Calu3 (cell line): ENCODE results near the gene BCO2. TPM values are rescaled to one million over a fixed set of nuclear protein-coding genes. Genes with fewer than 3 reads are reported as not detected.
"Not testable (repeated sequence)": the region's sequence is repeated elsewhere in the genome, so short reads cannot be mapped to it uniquely, and the experiment has no call there.

ENCODE experiments used
- BruUV-seq: library from RNA; stranded (reverse); fragments of 400-500 nt; replicated peaks from 2 replicates; lab custom pipeline; 2021; lab: Mats Ljungman, UMichigan
- CTCF ChIA-PET: fragments of 300-600 bp; sonication (Branson Sonifier 250); formaldehyde crosslinking; loops from one replicate; lab custom pipeline; 2022; ENCODE audit warnings: antibody characterized with exemption; lab: Charles Lee
- DNase-seq: peaks from one replicate; pipeline ENCODE4 v3.0.0; 2022
- H3K27ac Mint-ChIP-seq: one replicate; pipeline ENCODE4 v1.8.0; 2022; ENCODE audit warnings: mixed read lengths; ENCODE audit not compliant: unreplicated experiment
- H3K27me3 Mint-ChIP-seq: one replicate; pipeline ENCODE4 v1.8.0; 2022; ENCODE audit warnings: mixed read lengths; ENCODE audit not compliant: unreplicated experiment
- H3K36me3 Mint-ChIP-seq: one replicate; pipeline ENCODE4 v1.8.0; 2022; ENCODE audit warnings: mild to moderate bottlenecking, moderate library complexity, mixed read lengths; ENCODE audit not compliant: insufficient read depth, unreplicated experiment
- H3K4me1 Mint-ChIP-seq: one replicate; pipeline ENCODE4 v1.8.0; 2022; ENCODE audit warnings: mild to moderate bottlenecking, low read depth, mixed read lengths; ENCODE audit not compliant: unreplicated experiment
- H3K4me3 Mint-ChIP-seq: one replicate; pipeline ENCODE4 v1.8.0; 2022; ENCODE audit warnings: mild to moderate bottlenecking, low read depth, moderate library complexity, mixed read lengths; ENCODE audit not compliant: unreplicated experiment
- H3K9me3 Mint-ChIP-seq: one replicate; pipeline ENCODE4 v1.8.0; 2022; ENCODE audit warnings: low read depth, mixed read lengths; ENCODE audit not compliant: unreplicated experiment
- CTCF ChIP-seq: fragments of 200-600 bp; IDR thresholded peaks from one replicate; pipeline ENCODE4 v1.8.0; 2022; ENCODE audit warnings: antibody characterized with exemption; ENCODE audit not compliant: unreplicated experiment
- intact Hi-C: fragments of 100-400 bp; cut with micrococcal nuclease; formaldehyde crosslinking; loops from one replicate; pipeline ENCODE4 v1.10.0; 2022; ENCODE audit not compliant: unreplicated experiment
- total RNA-seq: library from RNA; stranded (reverse); gene quantifications from 2 replicates; pipeline ENCODE4 v1.2.3, GENCODE V29; 2022

Gene BCO2
- total RNA-seq, 1 experiment from 2014 or later = 13.8 TPM

GRCh38 chr11:112182867-112183266 is 7.6 kb downstream of the BCO2 start:
- Mint-ChIP-seq H3K4me3 (no peak overlapping the region), H3K36me3 (no peaks in the 10 kb centered on the region), H3K9me3 (no peaks in the 10 kb centered on the region), H3K27me3 (no peaks in the 10 kb centered on the region), H3K27ac (no peak overlapping the region), H3K4me1 (peaks cover 13% of the 10 kb centered on the region)
- CTCF ChIA-PET = no interaction called here
- DNase-seq = no peak
- BruUV-seq = no TSS peak
- intact Hi-C loops = no loop called here
- no peak for TF ChIP-seq CTCF

- CTCF ChIA-PET = no interaction called here
- no peak for TF ChIP-seq CTCF
- DNase-seq = no peak
- intact Hi-C loops = no loop called here
- no peaks in the 10 kb centered on the region for H3K4me1 Mint-ChIP-seq
- no peaks in the 10 kb centered on the region for H3K36me3 Mint-ChIP-seq
- no peak overlapping the region for H3K4me3 Mint-ChIP-seq
- no peaks in the 10 kb centered on the region for H3K9me3 Mint-ChIP-seq
- H3K27me3 Mint-ChIP-seq = no peaks in the 10 kb centered on the region
- no peak overlapping the region for H3K27ac Mint-ChIP-seq
- no TSS peak for BruUV-seq
Observed at GRCh38 chr11:112185883-112186282, 10.6 kb downstream of the BCO2 start.

- intact Hi-C loops = no loop called here
- Mint-ChIP-seq H3K9me3 (no peaks in the 10 kb centered on the region), H3K27me3 (no peaks in the 10 kb centered on the region), H3K27ac (no peak overlapping the region), H3K4me1 (no peaks in the 10 kb centered on the region), H3K4me3 (no peak overlapping the region), H3K36me3 (no peaks in the 10 kb centered on the region)
- BruUV-seq = no TSS peak
- CTCF ChIA-PET = no interaction called here
- no peak for DNase-seq
- no peak for TF ChIP-seq CTCF
Observed at GRCh38 chr11:112186304-112186703, 11.0 kb downstream of the BCO2 start.

GRCh38 chr11:112195113-112195512 is 19.8 kb downstream of the BCO2 start:
- H3K27ac Mint-ChIP-seq, H3K4me1 Mint-ChIP-seq, H3K4me3 Mint-ChIP-seq, BruUV-seq, intact Hi-C loops, H3K27me3 Mint-ChIP-seq, H3K9me3 Mint-ChIP-seq, DNase-seq, H3K36me3 Mint-ChIP-seq: not testable (repeated sequence)
- CTCF ChIA-PET = interaction anchor here (0.7 kb wide), 1 partner anchor 426 kb away, joined by 4 read pairs; no protein-coding TSS in a partner anchor

- no peak for TF ChIP-seq CTCF
- Mint-ChIP-seq H3K27ac (no peak overlapping the region), H3K27me3 (no peaks in the 10 kb centered on the region), H3K4me3 (no peak overlapping the region), H3K4me1 (peaks cover 8% of the 10 kb centered on the region), H3K9me3 (no peaks in the 10 kb centered on the region), H3K36me3 (no peaks in the 10 kb centered on the region)
- BruUV-seq = no TSS peak
- intact Hi-C loops = no loop called here
- DNase-seq = no peak
- CTCF ChIA-PET = interaction anchor here (0.6 kb wide), 1 partner anchor 146 kb away, joined by 3 read pairs; no protein-coding TSS in a partner anchor
Observed at GRCh38 chr11:112195951-112196351, 20.6 kb downstream of the BCO2 start.
